Ovary (tissue), 9 donors: ENCODE results near the gene LAMA1. TPM values are rescaled to one million over a fixed set of nuclear protein-coding genes. Genes with fewer than 3 reads are reported as not detected.

Experiments
- DNase-seq, 5 donors: peaks; one replicate each; pipeline ENCODE4 v3.0.0-alpha.2; 2019 to 2020
- H3K27ac ChIP-seq, 2 donors: fragments of 200-600 bp; one replicate each; pipeline versions ENCODE4 v1.5.1 to v1.8.0; 2019 to 2022
- H3K27me3 ChIP-seq: fragments of 200-600 bp; one replicate; pipeline ENCODE4 v1.8.0; 2022
- H3K36me3 ChIP-seq: fragments of 200-600 bp; sonication (generic); one replicate; pipeline ENCODE4 v1.5.1; 2019
- H3K4me1 ChIP-seq: one replicate; pipeline ENCODE4 v1.8.1; 2013; ENCODE audit warnings: mild to moderate bottlenecking, moderate library complexity; ENCODE audit not compliant: insufficient read depth
- H3K4me3 ChIP-seq: fragments of 200-600 bp; sonication (generic); one replicate; pipeline ENCODE4 v1.5.1; 2017
- H3K9me3 ChIP-seq, 2 donors: fragments of 200-600 bp in 1 of 2; sonication (generic) in 1 of 2; one replicate each; pipeline versions ENCODE4 v1.5.1 to v1.8.1; 2013 to 2019; ENCODE audit warnings: mild to moderate bottlenecking in 1 of 2, moderate library complexity in 1 of 2
- EP300 ChIP-seq: sonication (generic); formaldehyde crosslinking; IDR thresholded peaks from one replicate; pipeline ENCODE4 v1.6.1; 2017; ENCODE audit warnings: antibody characterized with exemption
- POLR2A ChIP-seq: fragments of 450-650 bp; IDR thresholded peaks from one replicate; pipeline ENCODE4 v1.6.1; 2017; ENCODE audit warnings: antibody characterized with exemption, mild to moderate bottlenecking, moderate library complexity
- WGBS, 3 donors: extraction: QIAGEN DNeasy Blood & Tissue Kit in 1 of 3; methylation state at CpG; one replicate each; pipeline versions ENCODE4 v1.1.5 to v1.1.7; 2013 to 2017; 5-methylcytosine and 5-hydroxymethylcytosine counted together
- intact Hi-C, 4 donors: fragments of 100-400 bp; cut with DNase I; formaldehyde crosslinking; loops; one replicate each; pipeline versions ENCODE4 v1.11.0 to v1.15.1; 2022 to 2023
- polyA plus RNA-seq, 2 donors: library from polyadenylated mRNA; stranded (reverse); fragments of 200-250 nt in 1 of 2; fragments of 350-450 nt in 1 of 2; fragmentation: Illumina TruSeq in 1 of 2; extraction: RNeasy Lipid Tissue Mini Kit (QIAGEN cat#74804) in 1 of 2; gene quantifications; one replicate each; pipeline ENCODE4 v1.2.3, GENCODE V29; 2013 to 2014
- total RNA-seq, 7 donors: library from RNA; depleted of rRNA in 2 of 7; stranded (reverse); fragments of >200 nt in 2 of 7; fragmentation: NEBNext Ultra II Directional in 3 of 7; extraction: Animal tissue kit (Norgen Biotek cat#: 25700) in 3 of 7; gene quantifications; one replicate each; pipeline versions ENCODE4 v1.1.0 to v1.2.4, GENCODE V29; 2016 to 2023
- TF ChIP-seq, protein P1 (sequence below), 3 donors: fragments of 450-650 bp in 2 of 3; fragments of 200-600 bp in 1 of 3; IDR thresholded peaks; one replicate each; pipeline versions ENCODE4 v1.5.1 to v1.8.0; 2016 to 2022; ENCODE audit warnings: antibody characterized with exemption in 3 of 3, mild to moderate bottlenecking in 1 of 3
- donor health status: DM: no; HTN: no; CAD: no; lungs with moderate emphysema.
- donor health status: DM: no; HTN: no; CAD: no.
- donor health status: Bipolar disorder and iron deficiency.
- donor health status: DM: yes; HTN: yes; CAD: no.
- donor health status: DM: no; HTN: no; CAD: no.
- donor health status: DM: yes; HTN: yes; CAD: no.

Gene LAMA1
- total and polyA plus RNA-seq, 9 donors: 1.1 to 10.8 (median 3.8) TPM

DNA sequence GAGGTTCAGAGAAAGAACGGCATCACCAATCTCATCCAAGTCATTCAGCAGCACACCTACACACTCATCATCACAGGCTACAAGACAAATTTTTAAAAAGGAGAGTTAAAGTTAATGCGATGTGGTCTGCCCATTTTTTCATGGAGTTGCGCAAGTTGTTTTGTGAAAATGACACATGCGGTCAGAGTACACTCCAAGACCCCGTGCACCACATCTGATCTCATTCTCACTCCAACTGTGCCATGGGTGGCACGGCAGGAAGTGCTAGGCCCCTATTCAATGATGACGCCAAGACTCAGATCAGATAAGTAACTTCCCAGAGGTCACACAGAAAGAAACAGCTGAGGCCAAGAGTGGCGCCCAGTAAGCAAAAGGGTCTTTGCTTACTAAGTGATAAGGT is 119.8 kb downstream of the LAMA1 start:
- intact Hi-C loops: no loop called here
- no peaks in the 10 kb centered on the region for H3K27me3 ChIP-seq
- TF ChIP-seq EP300 (no peak), POLR2A (no peak)
- TF ChIP-seq, protein P1, sequence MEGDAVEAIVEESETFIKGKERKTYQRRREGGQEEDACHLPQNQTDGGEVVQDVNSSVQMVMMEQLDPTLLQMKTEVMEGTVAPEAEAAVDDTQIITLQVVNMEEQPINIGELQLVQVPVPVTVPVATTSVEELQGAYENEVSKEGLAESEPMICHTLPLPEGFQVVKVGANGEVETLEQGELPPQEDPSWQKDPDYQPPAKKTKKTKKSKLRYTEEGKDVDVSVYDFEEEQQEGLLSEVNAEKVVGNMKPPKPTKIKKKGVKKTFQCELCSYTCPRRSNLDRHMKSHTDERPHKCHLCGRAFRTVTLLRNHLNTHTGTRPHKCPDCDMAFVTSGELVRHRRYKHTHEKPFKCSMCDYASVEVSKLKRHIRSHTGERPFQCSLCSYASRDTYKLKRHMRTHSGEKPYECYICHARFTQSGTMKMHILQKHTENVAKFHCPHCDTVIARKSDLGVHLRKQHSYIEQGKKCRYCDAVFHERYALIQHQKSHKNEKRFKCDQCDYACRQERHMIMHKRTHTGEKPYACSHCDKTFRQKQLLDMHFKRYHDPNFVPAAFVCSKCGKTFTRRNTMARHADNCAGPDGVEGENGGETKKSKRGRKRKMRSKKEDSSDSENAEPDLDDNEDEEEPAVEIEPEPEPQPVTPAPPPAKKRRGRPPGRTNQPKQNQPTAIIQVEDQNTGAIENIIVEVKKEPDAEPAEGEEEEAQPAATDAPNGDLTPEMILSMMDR (IDR thresholded peaks at IDR 0.05): no peak
- H3K36me3 ChIP-seq: no peaks in the 10 kb centered on the region
- H3K27ac ChIP-seq: no peak overlapping the region
- WGBS, 3 donors: 89 to 95% (median 90%) methylated on average over 8 of the region's 8 CpGs
- no peak overlapping the region for H3K4me3 ChIP-seq
- no peaks in the 10 kb centered on the region for H3K9me3 ChIP-seq
- H3K4me1 ChIP-seq: no peaks in the 10 kb centered on the region
- no peak for DNase-seq

DNA sequence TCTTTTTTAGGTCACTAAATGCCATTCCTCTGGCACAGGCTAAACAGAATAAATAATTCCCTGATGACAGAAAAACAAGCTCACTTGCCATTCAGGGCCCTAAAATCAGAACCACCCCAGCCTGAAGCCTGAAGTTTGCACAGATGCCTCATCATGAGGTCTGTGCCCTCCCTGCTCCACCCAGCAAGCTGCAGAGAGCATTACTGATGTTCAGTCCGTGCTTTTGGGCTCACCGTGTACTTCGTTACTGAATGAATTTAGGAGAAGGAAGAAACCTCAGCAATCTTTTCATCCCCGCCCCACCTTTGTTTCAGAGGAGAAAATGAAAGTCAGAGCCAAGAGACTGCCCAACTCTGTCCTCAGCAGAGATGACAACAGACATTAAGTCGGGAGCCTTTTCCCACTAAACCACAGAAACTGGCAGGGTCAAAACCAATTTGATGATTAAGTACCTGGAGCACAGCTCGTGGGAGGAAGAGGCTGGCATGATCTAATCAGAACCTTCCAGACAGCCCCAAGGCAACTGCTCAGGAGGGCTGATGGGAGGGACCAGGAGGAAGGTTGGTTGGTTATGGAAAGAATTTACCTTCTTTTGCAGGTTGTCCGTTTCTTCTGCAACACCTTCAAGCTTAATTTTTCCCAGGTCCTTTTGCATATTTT is 122.7 kb downstream of the LAMA1 start:
- no peak for DNase-seq
- H3K9me3 ChIP-seq: no peaks in the 10 kb centered on the region
- H3K4me3 ChIP-seq: no peak overlapping the region
- H3K36me3 ChIP-seq: no peaks in the 10 kb centered on the region
- 61 to 70% (median 62%) methylated on average over 7 of the region's 7 CpGs for WGBS, 3 donors
- H3K27ac ChIP-seq: no peak overlapping the region
- H3K4me1 ChIP-seq: no peaks in the 10 kb centered on the region
- no peaks in the 10 kb centered on the region for H3K27me3 ChIP-seq
- intact Hi-C loops: no loop called here
- TF ChIP-seq, protein P1 (IDR thresholded peaks at IDR 0.05): no peak
- TF ChIP-seq EP300 (no peak), POLR2A (no peak)

DNA sequence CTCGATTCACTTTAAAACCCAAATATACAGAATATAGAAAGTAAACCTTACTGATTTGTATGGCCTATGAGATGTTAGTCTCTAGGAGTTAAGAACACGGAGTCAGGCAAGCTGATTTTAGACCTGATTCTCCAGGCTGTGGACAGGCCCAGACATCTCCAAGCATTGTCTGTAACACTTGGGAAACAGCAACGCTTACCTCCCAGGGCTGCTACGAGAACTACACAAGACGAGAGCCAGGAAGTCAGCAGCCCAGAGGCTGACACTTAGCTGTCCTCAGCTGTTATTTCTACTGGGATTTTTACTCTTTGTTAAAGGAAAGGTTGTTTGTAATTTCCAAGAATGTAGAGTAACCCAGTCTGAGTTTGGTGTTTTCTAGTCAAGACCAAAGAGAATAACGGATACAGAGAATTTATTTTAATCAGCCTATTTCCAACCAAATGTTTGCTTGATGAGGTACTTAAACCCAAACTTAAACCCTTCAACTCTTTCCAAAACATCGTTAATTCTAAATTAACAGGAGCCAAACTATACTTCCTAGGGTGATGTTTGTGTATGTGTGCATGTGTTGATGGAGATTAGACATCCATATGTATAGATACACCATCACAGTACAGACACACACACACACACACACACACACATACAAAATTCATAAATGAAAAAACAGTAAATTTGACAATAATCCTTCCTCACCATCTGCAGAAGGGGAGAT is 123.4 kb downstream of the LAMA1 start:
- Histone ChIP-seq H3K9me3 (no peaks in the 10 kb centered on the region), H3K27ac (no peak overlapping the region), H3K4me1 (no peaks in the 10 kb centered on the region), H3K4me3 (no peak overlapping the region), H3K36me3 (no peaks in the 10 kb centered on the region), H3K27me3 (no peaks in the 10 kb centered on the region)
- TF ChIP-seq, protein P1 (IDR thresholded peaks at IDR 0.05): no peak
- intact Hi-C loops: no loop called here
- 78 to 81% (median 79%) methylated on average over 7 of the region's 7 CpGs for WGBS, 3 donors
- DNase-seq: no peak

DNA sequence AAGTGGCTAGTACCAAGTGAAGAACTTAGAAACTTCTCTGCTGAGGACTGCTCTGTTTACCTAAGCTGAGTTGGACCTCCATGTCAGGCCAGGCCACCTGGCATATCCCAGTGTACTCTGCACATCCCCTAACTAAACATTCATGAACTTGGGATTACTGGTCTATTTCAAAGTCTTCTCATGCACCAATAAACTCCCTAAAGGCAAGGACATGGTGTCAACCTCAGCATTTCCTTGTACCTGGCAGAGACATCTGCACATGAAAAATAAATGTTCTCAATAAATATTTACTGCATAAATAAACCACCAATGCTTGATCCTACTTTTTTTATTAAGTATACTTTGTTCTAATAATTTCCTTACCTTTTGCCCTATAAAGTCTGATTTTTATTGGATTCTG is 124.8 kb downstream of the LAMA1 start:
- H3K9me3 ChIP-seq: no peaks in the 10 kb centered on the region
- H3K4me3 ChIP-seq: no peak overlapping the region
- intact Hi-C loops: no loop called here
- DNase-seq: no peak
- no peak for TF ChIP-seq POLR2A
- TF ChIP-seq, protein P1 (IDR thresholded peaks at IDR 0.05): no peak
- TF ChIP-seq EP300: no peak
- H3K4me1 ChIP-seq: no peaks in the 10 kb centered on the region
- H3K36me3 ChIP-seq: no peaks in the 10 kb centered on the region
- H3K27me3 ChIP-seq: no peaks in the 10 kb centered on the region
- H3K27ac ChIP-seq: no peak overlapping the region
